Epithelial cell of esophagus (primary cell): ENCODE data around the gene ANXA8.

ENCODE experiments used
- DNase-seq: peaks from one replicate; pipeline ENCODE4 v3.0.0; 2010; ENCODE audit warnings: low read depth
- H3K4me3 ChIP-seq: 2 replicates; pipeline ENCODE4 v1.5.1; 2011; ENCODE audit warnings: mild to moderate bottlenecking, low read length, control low read depth
- TF ChIP-seq, protein P1 (sequence below): IDR thresholded peaks from 2 replicates; pipeline ENCODE4 v1.5.1; 2011; ENCODE audit warnings: low read depth, mild to moderate bottlenecking, low read length, control low read depth, inconsistent platforms; ENCODE audit not compliant: insufficient read depth; ENCODE audit errors: missing control alignments

Gene ANXA8

GRCh38 chr10:47451998-47452494, 31.9 kb downstream of the ANXA8 start:
- no peak overlapping the region for H3K4me3 ChIP-seq
- DNase-seq: no peak
- TF ChIP-seq, protein P1, sequence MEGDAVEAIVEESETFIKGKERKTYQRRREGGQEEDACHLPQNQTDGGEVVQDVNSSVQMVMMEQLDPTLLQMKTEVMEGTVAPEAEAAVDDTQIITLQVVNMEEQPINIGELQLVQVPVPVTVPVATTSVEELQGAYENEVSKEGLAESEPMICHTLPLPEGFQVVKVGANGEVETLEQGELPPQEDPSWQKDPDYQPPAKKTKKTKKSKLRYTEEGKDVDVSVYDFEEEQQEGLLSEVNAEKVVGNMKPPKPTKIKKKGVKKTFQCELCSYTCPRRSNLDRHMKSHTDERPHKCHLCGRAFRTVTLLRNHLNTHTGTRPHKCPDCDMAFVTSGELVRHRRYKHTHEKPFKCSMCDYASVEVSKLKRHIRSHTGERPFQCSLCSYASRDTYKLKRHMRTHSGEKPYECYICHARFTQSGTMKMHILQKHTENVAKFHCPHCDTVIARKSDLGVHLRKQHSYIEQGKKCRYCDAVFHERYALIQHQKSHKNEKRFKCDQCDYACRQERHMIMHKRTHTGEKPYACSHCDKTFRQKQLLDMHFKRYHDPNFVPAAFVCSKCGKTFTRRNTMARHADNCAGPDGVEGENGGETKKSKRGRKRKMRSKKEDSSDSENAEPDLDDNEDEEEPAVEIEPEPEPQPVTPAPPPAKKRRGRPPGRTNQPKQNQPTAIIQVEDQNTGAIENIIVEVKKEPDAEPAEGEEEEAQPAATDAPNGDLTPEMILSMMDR: no peak

GRCh38 chr10:47451273-47451997, 32.5 kb downstream of the ANXA8 start:
- H3K4me3 ChIP-seq: no peak overlapping the region
- TF ChIP-seq, protein P1: no peak
- DNase-seq: no peak

DNA sequence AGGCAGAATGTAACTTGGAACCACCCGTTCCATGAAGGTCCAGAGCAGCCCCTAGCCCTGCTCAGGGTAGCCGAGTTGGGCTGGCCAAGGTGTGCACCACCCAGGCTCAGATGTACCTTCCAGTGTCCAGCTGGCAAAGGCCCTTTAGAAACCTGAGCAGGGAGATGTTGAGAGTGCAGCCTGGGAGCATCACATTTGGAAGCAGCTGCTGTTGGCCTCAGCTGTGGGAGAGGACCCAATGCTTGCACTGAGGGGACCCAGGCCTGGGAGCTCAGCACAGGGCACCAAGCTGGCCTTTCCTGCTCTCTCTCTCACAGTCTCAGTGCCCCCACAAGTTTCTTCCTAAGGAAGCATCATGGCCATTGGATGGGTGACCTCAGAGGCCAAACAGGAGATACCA, 33.5 kb downstream of the ANXA8 start:
- no peak overlapping the region for H3K4me3 ChIP-seq
- DNase-seq: no peak
- TF ChIP-seq, protein P1: no peak

DNA sequence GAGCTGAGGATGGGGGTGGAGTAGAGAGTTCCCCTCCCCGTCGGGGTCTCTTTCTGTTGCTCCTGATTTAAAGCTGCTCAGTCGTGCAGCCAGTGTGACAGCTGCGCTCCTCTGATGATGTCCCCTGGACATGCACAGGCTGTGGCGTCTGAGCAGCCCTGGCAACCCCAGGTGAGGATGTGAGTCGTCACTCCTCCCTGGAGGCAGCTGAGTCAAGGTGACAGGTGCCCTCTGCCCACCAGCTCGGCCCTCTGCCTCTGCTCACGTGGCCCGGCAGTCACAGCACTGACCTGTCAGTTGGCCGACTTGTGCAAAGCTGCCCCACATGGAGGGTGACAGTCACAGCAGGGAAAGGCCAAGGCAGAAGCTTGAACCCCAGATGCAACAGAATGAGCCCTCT, 33.9 kb downstream of the ANXA8 start:
- no peak for DNase-seq
- TF ChIP-seq, protein P1: no peak
- no peak overlapping the region for H3K4me3 ChIP-seq

- DNase-seq: no peak
- TF ChIP-seq, protein P1: no peak
These were observed 34.6 kb downstream of the ANXA8 start for GRCh38 chr10:47449102-47449978.

DNA sequence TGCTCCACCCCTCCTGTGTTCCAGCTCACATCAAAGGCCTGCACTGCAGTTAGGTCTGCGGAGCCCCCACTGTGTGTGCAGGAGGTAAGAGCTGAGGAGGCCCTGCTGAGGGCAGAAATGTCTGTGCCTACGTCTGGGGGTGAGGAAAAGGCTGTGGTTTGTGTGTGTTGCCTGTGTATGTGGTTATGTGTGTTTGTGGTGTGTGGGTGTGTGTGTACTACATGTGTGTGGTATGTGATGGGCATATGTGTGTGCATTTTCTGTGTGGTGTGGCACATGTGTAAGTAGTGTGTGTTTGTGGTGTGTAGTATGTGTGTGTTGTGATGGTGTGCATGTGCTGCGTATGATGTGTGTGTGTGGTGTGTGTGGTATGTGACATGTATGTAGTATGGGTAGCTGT, 36.2 kb downstream of the ANXA8 start:
- no peak for DNase-seq
- H3K4me3 ChIP-seq: no peak overlapping the region
- TF ChIP-seq, protein P1: no peak

More at GRCh38 chr10:47449102-47449978, 34.6 kb downstream of the ANXA8 start:
- no peak overlapping the region for H3K4me3 ChIP-seq
